Neural cell (in vitro differentiated cells): ENCODE data around the gene RGS6. TPM values are rescaled to one million over a fixed set of nuclear protein-coding genes. Genes with fewer than 3 reads are reported as not detected.

Source experiments
- H2AFZ ChIP-seq: fragments of 200-600, 300-800 bp; sonication (generic), shearing (Covaris generic); 2 replicates; pipeline ENCODE4 v1.6.0; 2014; ENCODE audit warnings: low read depth, mild to moderate bottlenecking, antibody characterized with exemption, low read length, moderate library complexity
- H3F3A ChIP-seq: fragments of 200-600 bp; shearing (Covaris generic); 2 replicates; pipeline ENCODE4 v1.6.1; 2016; ENCODE audit warnings: mild to moderate bottlenecking, moderate library complexity, mixed read lengths, antibody characterized with exemption, low read length; ENCODE audit not compliant: insufficient read depth, poor library complexity, severe bottlenecking
- H3K27ac ChIP-seq: fragments of 200-600, 300-800 bp; sonication (generic), shearing (Covaris generic); 2 replicates; pipeline ENCODE4 v1.5.1; 2014; ENCODE audit warnings: mild to moderate bottlenecking, low read length, moderate library complexity
- H3K27me3 ChIP-seq: fragments of 300-800, 200-600 bp; sonication (generic), shearing (Covaris generic); 2 replicates; pipeline ENCODE4 v1.6.0; 2014; ENCODE audit warnings: mild to moderate bottlenecking, low read depth, low read length, moderate library complexity; ENCODE audit not compliant: insufficient read depth
- H3K36me3 ChIP-seq: fragments of 300-800, 200-600 bp; sonication (generic), shearing (Covaris generic); 2 replicates; pipeline ENCODE4 v1.5.1; 2014; ENCODE audit warnings: mild to moderate bottlenecking, antibody characterized with exemption, low read length, moderate library complexity; ENCODE audit not compliant: insufficient read depth
- H3K4me2 ChIP-seq: fragments of 300-800, 200-600 bp; sonication (generic), shearing (Covaris generic); 2 replicates; pipeline ENCODE4 v1.6.0; 2014; ENCODE audit warnings: mild to moderate bottlenecking, low read length
- H3K4me3 ChIP-seq: fragments of 300-800, 200-600 bp; sonication (generic), shearing (Covaris generic); 2 replicates; pipeline ENCODE4 v1.5.1; 2014; ENCODE audit warnings: mild to moderate bottlenecking, low read length, moderate library complexity
- H3K79me2 ChIP-seq: fragments of 200-600 bp; shearing (Covaris generic); replicated peaks from 2 replicates; pipeline ENCODE4 v1.6.0; 2014; ENCODE audit warnings: mild to moderate bottlenecking, low read length, moderate library complexity; ENCODE audit not compliant: insufficient read depth
- H3K9ac ChIP-seq: fragments of 300-800, 200-600 bp; sonication (generic), shearing (Covaris generic); 2 replicates; pipeline ENCODE4 v1.6.1; 2016; ENCODE audit warnings: mild to moderate bottlenecking, low read length, mixed read lengths
- H3K9me2 ChIP-seq: fragments of 200-600 bp; shearing (Covaris generic); 2 replicates; pipeline ENCODE4 v1.6.1; 2016; ENCODE audit warnings: mild to moderate bottlenecking, low read length, mixed read lengths; ENCODE audit not compliant: insufficient read depth
- H3K9me3 ChIP-seq: fragments of 200-600, 300-800 bp; sonication (generic), shearing (Covaris generic); 2 replicates; pipeline ENCODE4 v1.6.1; 2016; ENCODE audit warnings: mild to moderate bottlenecking, mixed run types, low read length, moderate library complexity, mixed read lengths
- H4K20me1 ChIP-seq: fragments of 200-600 bp; shearing (Covaris generic); 2 replicates; pipeline ENCODE4 v1.6.1; 2016; ENCODE audit warnings: mild to moderate bottlenecking, mixed run types; ENCODE audit not compliant: insufficient read depth
- EP300 ChIP-seq: fragments of 450-650 bp; conservative IDR thresholded peaks from 2 replicates; pipeline ENCODE4 v1.6.1; 2014; ENCODE audit warnings: antibody characterized with exemption, mild to moderate bottlenecking, moderate library complexity; ENCODE audit not compliant: poor library complexity, severe bottlenecking
- EZH2 ChIP-seq: fragments of 200-600, 300-800 bp; shearing (Covaris generic), sonication (generic); IDR thresholded peaks from 2 replicates; pipeline ENCODE4 v1.6.1; 2014; ENCODE audit warnings: antibody characterized with exemption, low read length, borderline replicate concordance, mild to moderate bottlenecking; ENCODE audit not compliant: insufficient read depth, poor library complexity, severe bottlenecking
- RAD21 ChIP-seq: fragments of 450-650 bp; conservative IDR thresholded peaks from 2 replicates; pipeline ENCODE4 v1.6.1; 2014; ENCODE audit warnings: antibody characterized with exemption, mild to moderate bottlenecking, moderate library complexity
- SMC3 ChIP-seq: fragments of 450-650 bp; conservative IDR thresholded peaks from 2 replicates; pipeline ENCODE4 v1.6.1; 2014; ENCODE audit warnings: antibody characterized with exemption, mild to moderate bottlenecking, moderate library complexity; ENCODE audit not compliant: poor library complexity
- polyA plus RNA-seq: library from polyadenylated mRNA; depleted of rRNA; stranded (reverse); fragments of >200 nt; gene quantifications from 2 replicates; pipeline ENCODE4 v1.2.3, GENCODE V29; 2014
- TF ChIP-seq, protein P1 (sequence below): fragments of 450-650 bp; IDR thresholded peaks from 2 replicates; pipeline ENCODE4 v1.5.1; 2014; ENCODE audit warnings: antibody characterized with exemption, mild to moderate bottlenecking, moderate library complexity; ENCODE audit not compliant: poor library complexity, severe bottlenecking
- TF ChIP-seq, protein P2 (sequence below): IDR thresholded peaks from 2 replicates; pipeline ENCODE4 v1.6.1; 2012; ENCODE audit warnings: borderline replicate concordance

RGS6 gene
- polyA plus RNA-seq, 1 donor from 2014 or later, result 7.3 TPM

DNA sequence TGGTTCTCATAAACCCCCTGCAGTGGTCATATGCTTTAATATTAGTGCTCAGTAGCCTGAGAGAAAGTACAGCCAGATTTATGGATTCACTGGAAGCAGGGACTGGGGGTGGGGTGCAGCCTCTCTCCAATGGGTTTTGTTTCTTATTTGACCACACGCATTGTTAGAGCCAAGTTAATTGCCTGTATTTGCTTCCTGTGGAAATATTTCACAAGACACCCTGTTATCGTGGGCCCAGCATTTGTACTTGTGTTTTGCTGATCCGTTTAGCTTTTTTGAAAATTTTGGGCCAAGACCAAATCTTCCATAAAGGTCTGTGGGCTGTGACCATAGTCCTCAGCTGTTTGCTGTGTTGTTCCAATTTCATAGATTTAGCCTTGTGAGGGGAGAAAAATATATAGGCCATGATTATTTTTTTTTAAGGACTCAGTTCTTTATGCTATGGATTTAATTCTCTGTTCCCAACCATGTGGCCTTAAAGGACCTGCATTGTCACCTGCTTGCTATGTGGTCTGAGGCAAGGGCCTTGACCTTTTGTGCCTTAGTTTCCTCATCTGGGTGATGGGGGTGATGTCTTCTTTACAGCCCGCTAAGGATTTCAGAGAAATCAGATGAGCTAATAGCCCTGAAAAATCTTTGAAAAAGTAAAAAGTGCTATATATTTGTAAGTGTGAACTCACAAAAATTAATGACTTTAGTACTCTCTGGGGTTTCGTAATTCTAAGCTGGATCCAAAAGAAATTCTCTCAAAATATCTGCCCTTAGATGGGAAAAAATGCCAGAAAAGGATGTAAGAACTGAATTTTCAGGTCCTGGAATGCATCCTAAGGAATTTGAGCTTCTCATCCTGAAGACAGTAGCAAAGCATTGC, 591.4 kb downstream of the RGS6 start:
- Histone ChIP-seq H3K36me3 (no peaks in the 10 kb centered on the region), H3F3A (no peaks in the 10 kb centered on the region), H3K4me2 (no peak overlapping the region), H3K79me2 (no peaks in the 10 kb centered on the region), H2AFZ (no peak overlapping the region), H3K27ac (no peak overlapping the region), H4K20me1 (no peaks in the 10 kb centered on the region), H3K27me3 (no peaks in the 10 kb centered on the region), H3K9me3 (peaks cover 6% of the 10 kb centered on the region), H3K9me2 (no peaks in the 10 kb centered on the region), H3K4me3 (no peak overlapping the region), H3K9ac (no peak overlapping the region)
- TF ChIP-seq EP300 (no peak), RAD21 (no peak), EZH2 (no peak)
- TF ChIP-seq, protein P1, sequence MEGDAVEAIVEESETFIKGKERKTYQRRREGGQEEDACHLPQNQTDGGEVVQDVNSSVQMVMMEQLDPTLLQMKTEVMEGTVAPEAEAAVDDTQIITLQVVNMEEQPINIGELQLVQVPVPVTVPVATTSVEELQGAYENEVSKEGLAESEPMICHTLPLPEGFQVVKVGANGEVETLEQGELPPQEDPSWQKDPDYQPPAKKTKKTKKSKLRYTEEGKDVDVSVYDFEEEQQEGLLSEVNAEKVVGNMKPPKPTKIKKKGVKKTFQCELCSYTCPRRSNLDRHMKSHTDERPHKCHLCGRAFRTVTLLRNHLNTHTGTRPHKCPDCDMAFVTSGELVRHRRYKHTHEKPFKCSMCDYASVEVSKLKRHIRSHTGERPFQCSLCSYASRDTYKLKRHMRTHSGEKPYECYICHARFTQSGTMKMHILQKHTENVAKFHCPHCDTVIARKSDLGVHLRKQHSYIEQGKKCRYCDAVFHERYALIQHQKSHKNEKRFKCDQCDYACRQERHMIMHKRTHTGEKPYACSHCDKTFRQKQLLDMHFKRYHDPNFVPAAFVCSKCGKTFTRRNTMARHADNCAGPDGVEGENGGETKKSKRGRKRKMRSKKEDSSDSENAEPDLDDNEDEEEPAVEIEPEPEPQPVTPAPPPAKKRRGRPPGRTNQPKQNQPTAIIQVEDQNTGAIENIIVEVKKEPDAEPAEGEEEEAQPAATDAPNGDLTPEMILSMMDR, result no peak
- TF ChIP-seq, protein P2, sequence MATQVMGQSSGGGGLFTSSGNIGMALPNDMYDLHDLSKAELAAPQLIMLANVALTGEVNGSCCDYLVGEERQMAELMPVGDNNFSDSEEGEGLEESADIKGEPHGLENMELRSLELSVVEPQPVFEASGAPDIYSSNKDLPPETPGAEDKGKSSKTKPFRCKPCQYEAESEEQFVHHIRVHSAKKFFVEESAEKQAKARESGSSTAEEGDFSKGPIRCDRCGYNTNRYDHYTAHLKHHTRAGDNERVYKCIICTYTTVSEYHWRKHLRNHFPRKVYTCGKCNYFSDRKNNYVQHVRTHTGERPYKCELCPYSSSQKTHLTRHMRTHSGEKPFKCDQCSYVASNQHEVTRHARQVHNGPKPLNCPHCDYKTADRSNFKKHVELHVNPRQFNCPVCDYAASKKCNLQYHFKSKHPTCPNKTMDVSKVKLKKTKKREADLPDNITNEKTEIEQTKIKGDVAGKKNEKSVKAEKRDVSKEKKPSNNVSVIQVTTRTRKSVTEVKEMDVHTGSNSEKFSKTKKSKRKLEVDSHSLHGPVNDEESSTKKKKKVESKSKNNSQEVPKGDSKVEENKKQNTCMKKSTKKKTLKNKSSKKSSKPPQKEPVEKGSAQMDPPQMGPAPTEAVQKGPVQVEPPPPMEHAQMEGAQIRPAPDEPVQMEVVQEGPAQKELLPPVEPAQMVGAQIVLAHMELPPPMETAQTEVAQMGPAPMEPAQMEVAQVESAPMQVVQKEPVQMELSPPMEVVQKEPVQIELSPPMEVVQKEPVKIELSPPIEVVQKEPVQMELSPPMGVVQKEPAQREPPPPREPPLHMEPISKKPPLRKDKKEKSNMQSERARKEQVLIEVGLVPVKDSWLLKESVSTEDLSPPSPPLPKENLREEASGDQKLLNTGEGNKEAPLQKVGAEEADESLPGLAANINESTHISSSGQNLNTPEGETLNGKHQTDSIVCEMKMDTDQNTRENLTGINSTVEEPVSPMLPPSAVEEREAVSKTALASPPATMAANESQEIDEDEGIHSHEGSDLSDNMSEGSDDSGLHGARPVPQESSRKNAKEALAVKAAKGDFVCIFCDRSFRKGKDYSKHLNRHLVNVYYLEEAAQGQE, result no peak

DNA sequence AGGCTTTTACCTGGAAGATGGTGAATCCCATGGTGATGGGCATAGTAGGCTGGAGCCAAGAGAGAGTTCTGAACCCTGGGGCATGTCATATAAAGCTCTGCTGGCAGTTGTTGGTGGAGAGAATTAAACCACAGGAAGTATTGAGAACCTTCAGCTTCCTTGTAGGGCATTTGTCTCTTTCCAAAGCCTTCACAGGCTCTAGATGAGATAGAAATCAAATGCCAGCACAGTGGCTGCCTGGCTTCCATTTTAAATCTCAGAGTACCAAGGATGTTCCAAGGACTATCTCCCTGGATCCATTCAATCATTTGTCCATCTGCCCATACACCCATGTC, 592.0 kb downstream of the RGS6 start:
- Histone ChIP-seq H3K9me2 (no peaks in the 10 kb centered on the region), H3F3A (no peaks in the 10 kb centered on the region), H3K79me2 (no peaks in the 10 kb centered on the region), H3K9ac (no peak overlapping the region), H3K9me3 (peaks cover 6% of the 10 kb centered on the region), H3K36me3 (no peaks in the 10 kb centered on the region), H3K27ac (no peak overlapping the region), H3K4me3 (no peak overlapping the region), H2AFZ (no peak overlapping the region), H3K27me3 (no peaks in the 10 kb centered on the region), H3K4me2 (no peak overlapping the region), H4K20me1 (no peaks in the 10 kb centered on the region)
- TF ChIP-seq EP300 (no peak), SMC3 (no peak)
